K562 (cell line): ENCODE data around the gene SMAD1. TPM values are rescaled to one million over a fixed set of nuclear protein-coding genes. Genes with fewer than 3 reads are reported as not detected.

Experiments used
- CREM ChIP-seq: IDR thresholded peaks from 2 replicates; pipeline ENCODE4 v1.6.1; 2014; ENCODE audit warnings: antibody characterized with exemption, low read depth
- DIDO1 ChIP-seq: fragments of 450-650 bp; IDR thresholded peaks from 2 replicates; pipeline ENCODE4 v1.6.1; 2016; ENCODE audit warnings: low read depth, missing biosample characterization, missing genetic modification characterization
- FOXJ3 ChIP-seq: sonication (generic); formaldehyde crosslinking; IDR thresholded peaks from 2 replicates; pipeline ENCODE4 v1.4.0; 2020; ENCODE audit warnings: mild to moderate bottlenecking, missing genetic modification reagents
- FOXK1 ChIP-seq: sonication (generic); formaldehyde crosslinking; IDR thresholded peaks from 2 replicates; pipeline ENCODE4 v1.8.0; 2022; ENCODE audit warnings: missing genetic modification reagents, mild to moderate bottlenecking, borderline replicate concordance
- MAFK ChIP-seq: IDR thresholded peaks from 2 replicates; pipeline ENCODE4 v1.6.1; 2011; ENCODE audit warnings: low read length, improper control_type of control experiment
- NCOA2 ChIP-seq, 2 experiments: fragments of 450-650 bp; IDR thresholded peaks; 2 replicates each; pipeline ENCODE4 v1.6.1; 2018; ENCODE audit warnings: mild to moderate bottlenecking in 2 of 2, moderate library complexity in 1 of 2; ENCODE audit not compliant: partially characterized antibody in 2 of 2
- RBM34 ChIP-seq: fragments of 200-400 bp; formaldehyde crosslinking; IDR thresholded peaks from 2 replicates; pipeline ENCODE4 v1.6.1; 2018; ENCODE audit warnings: low read length, borderline replicate concordance; ENCODE audit not compliant: insufficient read depth
- RBM39 ChIP-seq: fragments of 200-400 bp; formaldehyde crosslinking; optimal IDR thresholded peaks from 2 replicates; pipeline ENCODE3; 2018; ENCODE audit warnings: low read depth, low read length
- SMC3 ChIP-seq: conservative IDR thresholded peaks from 2 replicates; pipeline ENCODE4 v1.6.1; 2011; ENCODE audit warnings: low read depth, low read length, improper control_type of control experiment; ENCODE audit not compliant: insufficient read depth
- SNIP1 ChIP-seq: fragments of 450-650 bp; IDR thresholded peaks from 2 replicates; pipeline ENCODE4 v1.7.1; 2017; ENCODE audit warnings: low read depth, mild to moderate bottlenecking
- SNRNP70 ChIP-seq: fragments of 200-400 bp; formaldehyde crosslinking; optimal IDR thresholded peaks from 2 replicates; pipeline ENCODE3; 2017; ENCODE audit warnings: low read depth, low read length
- XRCC3 ChIP-seq: fragments of 450-650 bp; IDR thresholded peaks from 2 replicates; pipeline ENCODE4 v1.6.1; 2017; ENCODE audit warnings: mild to moderate bottlenecking, moderate library complexity
- ZNF121 ChIP-seq: sonication (generic); formaldehyde crosslinking; conservative IDR thresholded peaks from 2 replicates; pipeline ENCODE4 v1.8.0; 2022; ENCODE audit warnings: missing genetic modification reagents
- ZNF282 ChIP-seq: sonication (generic); formaldehyde crosslinking; IDR thresholded peaks from 2 replicates; pipeline ENCODE4 v1.8.1; 2023; ENCODE audit warnings: missing genetic modification reagents
- ZNF316 ChIP-seq: fragments of 450-650 bp; IDR thresholded peaks from 2 replicates; pipeline ENCODE4 v1.6.1; 2016
- ZNF707 ChIP-seq: fragments of 250-450 bp; sonication (Bioruptor Pico); conservative IDR thresholded peaks from 2 replicates; pipeline ENCODE4 v1.8.0; 2022; ENCODE audit warnings: inconsistent platforms, mild to moderate bottlenecking, moderate library complexity
- ZNF830 ChIP-seq: fragments of 250-450 bp; sonication (Bioruptor Pico); IDR thresholded peaks from 2 replicates; pipeline ENCODE4 v1.5.0; 2021; ENCODE audit warnings: mild to moderate bottlenecking
- polyA plus RNA-seq, 8 experiments: library from polyadenylated mRNA; depleted of rRNA in 4 of 8; stranded (reverse) in 5 of 8; unstranded in 3 of 8; fragments of >200 nt; fragmentation: Nextera tagmentation in 2 of 8; fragmentation: Illumina TruSeq in 1 of 8; extraction: Ambion mirVana in 2 of 8; extraction: Trizol in 1 of 8; gene quantifications; 2 replicates each; pipeline versions ENCODE4 v1.2.1 to v1.2.3, GENCODE V29; 2011 to 2014; ENCODE audit warnings: inconsistent platforms in 1 of 8, missing spikeins in 1 of 8
- total RNA-seq, 7 experiments: library from RNA; depleted of rRNA in 6 of 7; stranded (reverse); fragments of >200 nt in 6 of 7; fragmentation: Illumina TruSeq in 2 of 7; extraction: Trizol in 2 of 7; gene quantifications; 2 replicates each; pipeline versions ENCODE4 v1.2.1 to v1.2.3, GENCODE V29; 2011 to 2021; ENCODE audit warnings: low replicate concordance in 1 of 7
- TF ChIP-seq, protein P1 (sequence below): fragments of 200-400 bp; formaldehyde crosslinking; IDR thresholded peaks from 2 replicates; pipeline ENCODE4 v1.6.1; 2017; ENCODE audit warnings: mild to moderate bottlenecking, low read depth, low read length, moderate library complexity
- TF ChIP-seq, protein P2 (sequence below): fragments of 450-650 bp; IDR thresholded peaks from 2 replicates; pipeline ENCODE4 v1.6.1; 2016; ENCODE audit warnings: low read depth

The SMAD1 gene
- total and polyA plus RNA-seq, 9 of the 15 experiments (the other 6 are each of a cell fraction or from before 2014, with no cell fraction given) = 0.05 to 0.54 (median 0.21) TPM; not detected in 3

DNA sequence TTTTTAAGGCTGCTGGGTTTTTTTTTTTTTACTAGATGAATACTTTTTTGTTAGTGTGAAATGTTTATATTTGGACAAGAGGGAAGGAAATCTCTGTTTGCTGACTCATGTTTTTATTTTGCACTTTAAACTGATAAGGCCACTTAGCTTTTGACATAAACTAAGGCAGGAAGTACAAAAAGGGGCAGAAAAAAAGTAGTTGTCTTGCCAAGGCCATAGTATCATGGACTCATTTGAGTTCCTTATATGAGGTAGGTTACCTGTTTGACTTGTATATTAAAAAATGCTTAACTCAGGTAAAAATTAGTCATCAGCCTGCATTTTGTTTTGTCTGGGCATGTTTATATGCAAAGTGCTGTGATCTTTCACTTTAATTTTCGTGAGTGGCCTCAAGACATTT is 26.0 kb downstream of the SMAD1 start (continued):
- TF ChIP-seq DIDO1 (no peak), RBM34 (no peak), XRCC3 (no peak), CREM (no peak), ZNF121 (CRISPR knock-in tag) (no peak), ZNF707 (no peak), FOXK1 (CRISPR knock-in tag) (no peak), RBM39 (no peak), SNIP1 (no peak), ZNF282 (no peak), FOXJ3 (CRISPR knock-in tag) (no peak), SNRNP70 (no peak), SMC3 (no peak), MAFK (peak; percentile 62; the same call in 1 of the 2 replicates), ZNF316 (peak; percentile 87), NCOA2 (IDR thresholded peaks at IDR 0.05; ENCODE audit: partially characterized antibody in 2 of 2) (no peak), ZNF830 (CRISPR knock-in tag) (no peak)
- TF ChIP-seq, protein P1, sequence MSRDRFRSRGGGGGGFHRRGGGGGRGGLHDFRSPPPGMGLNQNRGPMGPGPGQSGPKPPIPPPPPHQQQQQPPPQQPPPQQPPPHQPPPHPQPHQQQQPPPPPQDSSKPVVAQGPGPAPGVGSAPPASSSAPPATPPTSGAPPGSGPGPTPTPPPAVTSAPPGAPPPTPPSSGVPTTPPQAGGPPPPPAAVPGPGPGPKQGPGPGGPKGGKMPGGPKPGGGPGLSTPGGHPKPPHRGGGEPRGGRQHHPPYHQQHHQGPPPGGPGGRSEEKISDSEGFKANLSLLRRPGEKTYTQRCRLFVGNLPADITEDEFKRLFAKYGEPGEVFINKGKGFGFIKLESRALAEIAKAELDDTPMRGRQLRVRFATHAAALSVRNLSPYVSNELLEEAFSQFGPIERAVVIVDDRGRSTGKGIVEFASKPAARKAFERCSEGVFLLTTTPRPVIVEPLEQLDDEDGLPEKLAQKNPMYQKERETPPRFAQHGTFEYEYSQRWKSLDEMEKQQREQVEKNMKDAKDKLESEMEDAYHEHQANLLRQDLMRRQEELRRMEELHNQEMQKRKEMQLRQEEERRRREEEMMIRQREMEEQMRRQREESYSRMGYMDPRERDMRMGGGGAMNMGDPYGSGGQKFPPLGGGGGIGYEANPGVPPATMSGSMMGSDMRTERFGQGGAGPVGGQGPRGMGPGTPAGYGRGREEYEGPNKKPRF = no peak
- TF ChIP-seq, protein P2, sequence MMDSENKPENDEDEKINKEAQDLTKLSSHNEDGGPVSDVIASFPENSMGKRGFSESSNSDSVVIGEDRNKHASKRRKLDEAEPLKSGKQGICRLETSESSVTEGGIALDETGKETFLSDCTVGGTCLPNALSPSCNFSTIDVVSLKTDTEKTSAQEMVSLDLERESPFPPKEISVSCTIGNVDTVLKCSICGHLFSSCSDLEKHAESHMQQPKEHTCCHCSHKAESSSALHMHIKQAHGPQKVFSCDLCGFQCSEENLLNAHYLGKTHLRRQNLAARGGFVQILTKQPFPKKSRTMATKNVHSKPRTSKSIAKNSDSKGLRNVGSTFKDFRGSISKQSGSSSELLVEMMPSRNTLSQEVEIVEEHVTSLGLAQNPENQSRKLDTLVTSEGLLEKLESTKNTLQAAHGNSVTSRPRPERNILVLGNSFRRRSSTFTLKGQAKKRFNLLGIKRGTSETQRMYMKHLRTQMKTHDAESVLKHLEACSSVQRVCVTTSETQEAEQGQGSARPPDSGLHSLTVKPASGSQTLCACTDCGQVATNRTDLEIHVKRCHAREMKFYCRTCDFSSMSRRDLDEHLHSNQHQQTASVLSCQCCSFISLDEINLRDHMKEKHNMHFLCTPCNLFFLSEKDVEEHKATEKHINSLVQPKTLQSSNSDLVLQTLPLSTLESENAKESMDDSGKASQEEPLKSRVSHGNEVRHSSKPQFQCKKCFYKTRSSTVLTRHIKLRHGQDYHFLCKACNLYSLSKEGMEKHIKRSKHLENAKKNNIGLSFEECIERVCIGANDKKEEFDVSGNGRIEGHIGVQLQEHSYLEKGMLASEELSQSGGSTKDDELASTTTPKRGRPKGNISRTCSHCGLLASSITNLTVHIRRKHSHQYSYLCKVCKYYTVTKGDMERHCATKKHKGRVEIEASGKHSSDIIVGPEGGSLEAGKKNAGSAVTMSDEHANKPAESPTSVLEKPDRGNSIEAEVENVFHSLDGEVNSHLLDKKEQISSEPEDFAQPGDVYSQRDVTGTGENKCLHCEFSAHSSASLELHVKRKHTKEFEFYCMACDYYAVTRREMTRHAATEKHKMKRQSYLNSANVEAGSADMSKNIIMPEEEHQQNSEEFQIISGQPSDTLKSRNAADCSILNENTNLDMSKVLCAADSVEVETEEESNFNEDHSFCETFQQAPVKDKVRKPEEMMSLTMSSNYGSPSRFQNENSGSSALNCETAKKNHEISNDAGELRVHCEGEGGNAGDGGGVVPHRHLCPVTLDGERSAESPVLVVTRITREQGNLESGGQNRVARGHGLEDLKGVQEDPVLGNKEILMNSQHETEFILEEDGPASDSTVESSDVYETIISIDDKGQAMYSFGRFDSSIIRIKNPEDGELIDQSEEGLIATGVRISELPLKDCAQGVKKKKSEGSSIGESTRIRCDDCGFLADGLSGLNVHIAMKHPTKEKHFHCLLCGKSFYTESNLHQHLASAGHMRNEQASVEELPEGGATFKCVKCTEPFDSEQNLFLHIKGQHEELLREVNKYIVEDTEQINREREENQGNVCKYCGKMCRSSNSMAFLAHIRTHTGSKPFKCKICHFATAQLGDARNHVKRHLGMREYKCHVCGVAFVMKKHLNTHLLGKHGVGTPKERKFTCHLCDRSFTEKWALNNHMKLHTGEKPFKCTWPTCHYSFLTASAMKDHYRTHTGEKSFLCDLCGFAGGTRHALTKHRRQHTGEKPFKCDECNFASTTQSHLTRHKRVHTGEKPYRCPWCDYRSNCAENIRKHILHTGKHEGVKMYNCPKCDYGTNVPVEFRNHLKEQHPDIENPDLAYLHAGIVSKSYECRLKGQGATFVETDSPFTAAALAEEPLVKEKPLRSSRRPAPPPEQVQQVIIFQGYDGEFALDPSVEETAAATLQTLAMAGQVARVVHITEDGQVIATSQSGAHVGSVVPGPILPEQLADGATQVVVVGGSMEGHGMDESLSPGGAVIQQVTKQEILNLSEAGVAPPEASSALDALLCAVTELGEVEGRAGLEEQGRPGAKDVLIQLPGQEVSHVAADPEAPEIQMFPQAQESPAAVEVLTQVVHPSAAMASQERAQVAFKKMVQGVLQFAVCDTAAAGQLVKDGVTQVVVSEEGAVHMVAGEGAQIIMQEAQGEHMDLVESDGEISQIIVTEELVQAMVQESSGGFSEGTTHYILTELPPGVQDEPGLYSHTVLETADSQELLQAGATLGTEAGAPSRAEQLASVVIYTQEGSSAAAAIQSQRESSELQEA = no peak
